ENCODE results near the gene ADAMTS15. TPM values are rescaled to one million over a fixed set of nuclear protein-coding genes. Genes with fewer than 3 reads are reported as not detected.

The ADAMTS15 gene
- total and polyA plus RNA-seq, 12 donors, result 7.7 to 49.4 (median 16.4) TPM

GRCh38 chr11:130476200-130476921 lies 27.9 kb downstream of the ADAMTS15 start:
- Histone ChIP-seq H3K27ac (peak overlapping the region; percentile 42 to 93 (median 82)), H3K36me3 (peaks cover 0 to 46% (median 26%) of the 10 kb centered on the region in 9 donors), H3K4me3 (no peak overlapping the region), H3K4me1 (peaks cover 14 to 57% (median 52%) of the 10 kb centered on the region in 9 donors), H3K27me3 (no peaks in the 10 kb centered on the region), H3K9me3 (no peaks in the 10 kb centered on the region)
- peak; percentile 45 to 79 (median 63) for ATAC-seq
- peak; percentile 42 to 57 for DNase-seq
- intact Hi-C loops (cut with DNase I), result loop anchor here in 3 of 10 donors (5.0 kb wide), 1 partner anchor 46 kb away; no protein-coding TSS in a partner anchor
- 59 to 71% methylated on average over 12 of the region's 12 CpGs for WGBS, 2 donors
- no peak for TF ChIP-seq CTCF (IDR thresholded peaks at IDR 0.05)

GRCh38 chr11:130476922-130477491 lies 28.6 kb downstream of the ADAMTS15 start:
- Histone ChIP-seq H3K9me3 (no peaks in the 10 kb centered on the region), H3K36me3 (peaks cover 0 to 40% (median 19%) of the 10 kb centered on the region in 9 donors), H3K4me1 (peaks cover 14 to 58% (median 52%) of the 10 kb centered on the region in 9 donors), H3K27ac (peak overlapping the region in 9 of 10 donors; percentile 61 to 93 (median 82)), H3K4me3 (no peak overlapping the region), H3K27me3 (no peaks in the 10 kb centered on the region)
- DNase-seq (no peak), ATAC-seq (no peak)
- intact Hi-C loops (cut with DNase I), result loop anchor here in 3 of 10 donors (5.0 kb wide), 1 partner anchor 45 kb away; no protein-coding TSS in a partner anchor
- no peak for TF ChIP-seq CTCF (IDR thresholded peaks at IDR 0.05)
- WGBS, 2 donors, result 73 to 78% methylated on average over 16 of the region's 16 CpGs

GRCh38 chr11:130477586-130478203 lies 29.2 kb downstream of the ADAMTS15 start:
- no peaks in the 10 kb centered on the region for H3K27me3 ChIP-seq
- DNase-seq, result no peak
- peaks cover 0 to 33% (median 16%) of the 10 kb centered on the region in 9 donors for H3K36me3 ChIP-seq
- peak in 1 of 8 donors; percentile 1 for ATAC-seq
- intact Hi-C loops (cut with DNase I), result loop anchor here in 4 of 10 donors (2.0 to 5.0 kb wide), 2 partner anchors 45 kb away; no protein-coding TSS in a partner anchor
- peaks cover 14 to 58% (median 52%) of the 10 kb centered on the region in 9 donors for H3K4me1 ChIP-seq
- TF ChIP-seq CTCF (IDR thresholded peaks at IDR 0.05), result no peak
- peak overlapping the region; percentile 54 to 93 (median 82) for H3K27ac ChIP-seq
- WGBS, 2 donors, result 48 to 53% methylated on average over 6 of the region's 6 CpGs
- H3K4me3 ChIP-seq, result no peak overlapping the region
- no peaks in the 10 kb centered on the region for H3K9me3 ChIP-seq

- peak overlapping the region; percentile 54 to 93 (median 82) for H3K27ac ChIP-seq
- no peaks in the 10 kb centered on the region for H3K27me3 ChIP-seq
- TF ChIP-seq CTCF (IDR thresholded peaks at IDR 0.05), result no peak
- no peak overlapping the region for H3K4me3 ChIP-seq
- peaks cover 0 to 27% (median 10%) of the 10 kb centered on the region in 9 donors for H3K36me3 ChIP-seq
- WGBS, 2 donors, result 9 to 10% methylated on average over 10 of the region's 10 CpGs
- ATAC-seq (peak; percentile 64 to 86 (median 77)), DNase-seq (peak; percentile 80 to 81)
- intact Hi-C loops (cut with DNase I), result loop anchor here in 4 of 10 donors (2.0 to 5.0 kb wide), 2 partner anchors 44 to 45 kb away; no protein-coding TSS in a partner anchor
- peaks cover 14 to 58% (median 52%) of the 10 kb centered on the region in 9 donors for H3K4me1 ChIP-seq
- H3K9me3 ChIP-seq, result no peaks in the 10 kb centered on the region
These were observed 29.8 kb downstream of the ADAMTS15 start for GRCh38 chr11:130478204-130478701.

Measured in heart right ventricle (tissue), 16 donors.